H1 (cell line): ENCODE results near the gene ASTL. TPM values are rescaled to one million over a fixed set of nuclear protein-coding genes. Genes with fewer than 3 reads are reported as not detected.

Experiments used
- CTCF ChIA-PET: fragments of 300-600 bp; sonication (Branson Sonifier 250); formaldehyde crosslinking; loops from one replicate; lab custom pipeline; 2021; ENCODE audit not compliant: partially characterized antibody; lab: Charles Lee
- POLR2A ChIA-PET: fragments of 300-600 bp; sonication (Branson Sonifier 250); formaldehyde crosslinking; loops from one replicate; lab custom pipeline; 2021; ENCODE audit warnings: inconsistent platforms; ENCODE audit not compliant: partially characterized antibody; lab: Charles Lee
- DNase-seq, 2 experiments: peaks; one replicate each; pipeline versions ENCODE4 v3.0.0 to v3.0.0-alpha.2; 2010 to 2022; ENCODE audit warnings: low spot score in 2 of 2, low read depth in 1 of 2, mixed read lengths in 1 of 2
- FAIRE-seq: peaks from 2 replicates; lab custom pipeline; 2011; peaks lifted over from hg19 to GRCh38; lab: Jason Lieb, UNC
- H2AFZ ChIP-seq: 2 replicates; pipeline ENCODE4 v1.8.1; 2012; ENCODE audit warnings: low read length, inconsistent platforms
- H2AK5ac ChIP-seq: 2 replicates; pipeline ENCODE4 v1.6.1; 2013; ENCODE audit warnings: low read depth, low read length
- H2BK120ac ChIP-seq: replicated peaks from 2 replicates; pipeline ENCODE3; 2013; ENCODE audit warnings: low read depth, low read length, inconsistent platforms
- H2BK12ac ChIP-seq: 2 replicates; pipeline ENCODE4 v1.6.1; 2013; ENCODE audit warnings: low read depth, low read length
- H2BK15ac ChIP-seq: 2 replicates; pipeline ENCODE4 v1.6.1; 2013; ENCODE audit warnings: low read length
- H2BK20ac ChIP-seq: 2 replicates; pipeline ENCODE4 v1.6.1; 2013; ENCODE audit warnings: low read length
- H2BK5ac ChIP-seq: 2 replicates; pipeline ENCODE4 v1.6.1; 2013; ENCODE audit warnings: low read depth, low read length
- H3K14ac ChIP-seq: 2 replicates; pipeline ENCODE4 v1.6.1; 2013; ENCODE audit warnings: inconsistent platforms; ENCODE audit not compliant: insufficient read length
- H3K18ac ChIP-seq: 2 replicates; pipeline ENCODE4 v1.6.1; 2013; ENCODE audit warnings: low read length; ENCODE audit errors: extremely low read depth
- H3K23ac ChIP-seq: 2 replicates; pipeline ENCODE4 v1.6.1; 2013; ENCODE audit warnings: inconsistent platforms; ENCODE audit not compliant: insufficient read length
- H3K23me2 ChIP-seq: 2 replicates; pipeline ENCODE4 v1.6.1; 2013; ENCODE audit warnings: low read depth, low read length
- H3K27ac ChIP-seq: 2 replicates; pipeline ENCODE4 v1.6.1; 2011; ENCODE audit warnings: low read depth, low read length, inconsistent platforms
- H3K27me3 ChIP-seq, 4 experiments: replicated peaks in 1 of 4; 1 replicate in 1 of 4; 2 replicates in 3 of 4; pipeline versions ENCODE4 v1.6.1 to v1.8.1; 2011 to 2013; ENCODE audit warnings: low read length in 3 of 4, mild to moderate bottlenecking in 3 of 4, inconsistent platforms in 2 of 4, mixed read lengths in 2 of 4, moderate library complexity in 1 of 4; ENCODE audit not compliant: control insufficient read depth in 3 of 4, insufficient read depth in 3 of 4; ENCODE audit errors: extremely low read depth in 1 of 4
- H3K36me3 ChIP-seq, 4 experiments: 2 replicates each; pipeline versions ENCODE4 v1.6.1 to v1.8.1; 2011 to 2013; ENCODE audit warnings: mild to moderate bottlenecking in 4 of 4, low read length in 3 of 4, moderate library complexity in 2 of 4, control low read depth in 1 of 4, inconsistent platforms in 1 of 4; ENCODE audit not compliant: insufficient read depth in 4 of 4, control insufficient read depth in 2 of 4
- H3K4ac ChIP-seq: replicated peaks from 2 replicates; pipeline ENCODE3; 2013; ENCODE audit warnings: low read length, low read depth, mixed read lengths, inconsistent platforms; ENCODE audit not compliant: insufficient read length
- H3K4me1 ChIP-seq, 4 experiments: replicated peaks in 1 of 4; 1 replicate in 1 of 4; 2 replicates in 3 of 4; pipeline versions ENCODE4 v1.6.1 to v1.8.1; 2011 to 2013; ENCODE audit warnings: low read length in 3 of 4, inconsistent platforms in 2 of 4, mixed read lengths in 1 of 4; ENCODE audit not compliant: insufficient read depth in 4 of 4, control insufficient read depth in 3 of 4
- H3K4me2 ChIP-seq, 2 experiments: 2 replicates each; pipeline versions ENCODE4 v1.6.1 to v1.8.1; 2011 to 2013; ENCODE audit warnings: low read depth in 2 of 2, low read length in 2 of 2, control low read depth in 1 of 2, inconsistent platforms in 1 of 2, mild to moderate bottlenecking in 1 of 2; ENCODE audit not compliant: insufficient read depth in 1 of 2
- H3K4me3 ChIP-seq, 4 experiments: fragments of 200-600, 300-600 bp in 1 of 4; sonication (generic), shearing (Covaris generic), sonication (Bioruptor Twin) in 1 of 4; 2 replicates each; pipeline versions ENCODE4 v1.5.1 to v1.8.1; 2011 to 2016; ENCODE audit warnings: low read length in 4 of 4, low read depth in 3 of 4, control low read depth in 2 of 4, inconsistent platforms in 2 of 4, mild to moderate bottlenecking in 2 of 4, mixed read lengths in 1 of 4, moderate library complexity in 1 of 4; ENCODE audit not compliant: insufficient read depth in 2 of 4; ENCODE audit errors: extremely low read depth in 1 of 4
- H3K56ac ChIP-seq: replicated peaks from 2 replicates; pipeline ENCODE3; 2013; ENCODE audit warnings: low read depth, mild to moderate bottlenecking, mixed read lengths, low read length, inconsistent platforms; ENCODE audit not compliant: insufficient read length
- H3K79me1 ChIP-seq: 2 replicates; pipeline ENCODE4 v1.6.1; 2013; ENCODE audit warnings: low read depth, low read length, control low read depth
- H3K79me2 ChIP-seq, 2 experiments: 2 replicates each; pipeline versions ENCODE4 v1.6.1 to v1.8.1; 2012 to 2013; ENCODE audit warnings: low read length in 2 of 2, mild to moderate bottlenecking in 2 of 2, inconsistent platforms in 1 of 2; ENCODE audit not compliant: insufficient read depth in 2 of 2, control insufficient read depth in 1 of 2
- H3K9ac ChIP-seq, 4 experiments: replicated peaks in 1 of 4; 1 replicate in 1 of 4; 2 replicates in 3 of 4; pipeline versions ENCODE4 v1.6.1 to v1.8.1; 2011 to 2013; ENCODE audit warnings: low read depth in 3 of 4, low read length in 3 of 4, control low read depth in 2 of 4, mild to moderate bottlenecking in 2 of 4, moderate library complexity in 2 of 4, inconsistent platforms in 1 of 4; ENCODE audit errors: extremely low read depth in 1 of 4
- H3K9me3 ChIP-seq, 2 experiments: 2 replicates each; pipeline versions ENCODE4 v1.6.1 to v1.8.1; 2012 to 2013; ENCODE audit warnings: mild to moderate bottlenecking in 2 of 2, moderate library complexity in 2 of 2, control low read depth in 1 of 2, inconsistent platforms in 1 of 2, low read depth in 1 of 2, low read length in 1 of 2, mixed read lengths in 1 of 2; ENCODE audit not compliant: insufficient read depth in 2 of 2
- H4K20me1 ChIP-seq, 2 experiments: replicated peaks in 1 of 2; 2 replicates each; pipeline versions ENCODE3 to v1.8.1; 2011 to 2013; ENCODE audit warnings: inconsistent platforms in 2 of 2, low read length in 2 of 2, mild to moderate bottlenecking in 1 of 2; ENCODE audit not compliant: insufficient read depth in 2 of 2, control insufficient read depth in 1 of 2
- H4K5ac ChIP-seq: 2 replicates; pipeline ENCODE4 v1.6.1; 2013; ENCODE audit warnings: low read length, low read depth, mixed read lengths, inconsistent platforms; ENCODE audit not compliant: insufficient read length
- H4K8ac ChIP-seq: 2 replicates; pipeline ENCODE4 v1.8.0; 2013; ENCODE audit warnings: mild to moderate bottlenecking, moderate library complexity, low read length, inconsistent platforms; ENCODE audit not compliant: insufficient read depth; ENCODE audit errors: extremely low read depth
- H4K91ac ChIP-seq: replicated peaks from 2 replicates; pipeline ENCODE3; 2013; ENCODE audit warnings: low read length, mixed read lengths, inconsistent platforms; ENCODE audit not compliant: insufficient read length
- GABPA ChIP-seq: IDR thresholded peaks from 2 replicates; pipeline ENCODE4 v1.6.1; 2011; ENCODE audit warnings: mild to moderate bottlenecking, low read length, moderate library complexity, borderline replicate concordance; ENCODE audit not compliant: insufficient read depth
- JUND ChIP-seq: IDR thresholded peaks from 2 replicates; pipeline ENCODE4 v1.6.1; 2011; ENCODE audit warnings: mild to moderate bottlenecking, improper control_type of control experiment, low read length
- WGBS, 2 experiments: shearing (Covaris generic) in 1 of 2; methylation state at CpG; one replicate each; pipeline versions ENCODE4 v1.1.6 to v1.1.7; 2013 to 2015; ENCODE audit warnings: low lambda C conversion rate in 2 of 2, mixed read lengths in 2 of 2, inconsistent platforms in 1 of 2, low coverage in 1 of 2, missing lambda C conversion rate in 1 of 2; ENCODE audit not compliant: insufficient replicate concordance in 2 of 2, insufficient coverage in 1 of 2, insufficient read length in 1 of 2; ENCODE audit errors: extremely low coverage in 1 of 2, missing lambda C conversion rate in 1 of 2; 5-methylcytosine and 5-hydroxymethylcytosine counted together
- polyA plus RNA-seq, 7 experiments: library from polyadenylated mRNA; depleted of rRNA in 3 of 7; stranded (reverse) in 5 of 7; unstranded in 2 of 7; fragments of >200 nt in 5 of 7; fragments of 200-250 nt in 2 of 7; gene quantifications; 1 replicate in 5 of 7; 2 replicates in 1 of 7; 4 replicates in 1 of 7; pipeline versions ENCODE4 v1.2.1 to v1.2.3, GENCODE V29; 2011 to 2013; ENCODE audit warnings: missing spikeins in 2 of 7, mixed read lengths in 2 of 7
- total RNA-seq: library from RNA; stranded (reverse); fragmentation: NEBNext Ultra II Directional; extraction: Animal tissue kit (Norgen Biotek cat#: 25700); gene quantifications from 2 replicates; pipeline ENCODE4 v1.2.1, GENCODE V29; 2021

Gene ASTL
- total and polyA plus RNA-seq, 2 of the 8 experiments (the other 6 are each of a cell fraction or from before 2014, with no cell fraction given) = 0.60 to 1.4 TPM

DNA sequence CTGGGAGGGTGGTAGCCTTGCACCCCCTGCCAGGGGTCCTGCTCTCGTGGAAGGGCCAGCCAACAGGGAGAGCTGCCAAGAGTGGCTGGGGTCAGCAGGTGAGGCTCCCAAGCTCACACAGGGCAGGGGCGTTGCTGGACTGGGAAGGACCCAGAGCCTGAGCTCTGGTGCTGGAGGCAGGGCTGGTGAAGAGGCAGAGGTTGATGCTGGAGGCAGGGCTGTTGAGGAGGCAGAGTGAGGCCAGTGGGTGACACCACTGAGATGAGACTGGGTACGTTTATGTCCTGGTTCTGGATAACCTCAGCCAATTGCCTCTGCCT lies 29.0 kb downstream of the ASTL start:
- Histone ChIP-seq H3K4me1 (peaks cover 0 to 25% (median 17%) of the 10 kb centered on the region in 4 experiments; a peak in 6 of 7 replicates), H2BK120ac (peak overlapping the region; percentile 2), H2BK5ac (peak overlapping the region; percentile 62; the same call in 1 of the 2 replicates), H2BK15ac (peak overlapping the region; percentile 93; the same call in 1 of the 2 replicates), H3K23ac (no peak overlapping the region), H2BK20ac (peak overlapping the region; percentile 2; the same call in 1 of the 2 replicates), H4K5ac (no peak overlapping the region), H4K20me1 (no peaks in the 10 kb centered on the region), H3K14ac (no peak overlapping the region), H3K36me3 (no peaks in the 10 kb centered on the region), H2AK5ac (peak overlapping the region; percentile 77; the same call in 1 of the 2 replicates), H2AFZ (no peak overlapping the region), H3K9me3 (peaks cover 4 to 11% of the 10 kb centered on the region in 2 experiments), H4K8ac (peak overlapping the region; percentile 62), H3K56ac (no peak overlapping the region), H3K79me1 (no peaks in the 10 kb centered on the region), H3K27ac (no peak overlapping the region), H3K4me3 (no peak overlapping the region), H3K4ac (peak overlapping the region; percentile 86), H3K27me3 (no peaks in the 10 kb centered on the region), H2BK12ac (peak overlapping the region; percentile 86; the same call in 1 of the 2 replicates), H3K79me2 (no peaks in the 10 kb centered on the region), H3K23me2 (peaks cover 2% of the 10 kb centered on the region; the same call in 1 of the 2 replicates), H3K9ac (no peak overlapping the region), H3K4me2 (peak overlapping the region in 1 of 2 experiments; percentile 38; a peak in 1 of 4 replicates), H4K91ac (peak overlapping the region; percentile 42), H3K18ac (peak overlapping the region; percentile 52; the same call in 1 of the 2 replicates)
- FAIRE-seq = no peak
- WGBS, 2 experiments = 88% methylated on average over 3 of the region's 3 CpGs; no CpG with 5 or more reads in 1 of the 2 experiments
- CTCF ChIA-PET = interaction anchor here (0.8 to 3.1 kb wide), 5 partner anchors 9 to 124 kb away, joined by 3 to 25 read pairs (median 5); partner anchors contain the start of gene ADRA2B
- POLR2A ChIA-PET = interaction anchor here (1.4 to 1.5 kb wide), 2 partner anchors 11 to 30 kb away, joined by 5 to 9 read pairs; partner anchors contain the start of gene ASTL
- DNase-seq = no peak
- TF ChIP-seq JUND = no peak
- no peak for TF ChIP-seq GABPA
